ENCODE measurements around the gene GPR176.
"Not testable (repeated sequence)": the region's sequence is repeated elsewhere in the genome, so short reads cannot be mapped to it uniquely, and the experiment has no call there.

Gene GPR176

DNA sequence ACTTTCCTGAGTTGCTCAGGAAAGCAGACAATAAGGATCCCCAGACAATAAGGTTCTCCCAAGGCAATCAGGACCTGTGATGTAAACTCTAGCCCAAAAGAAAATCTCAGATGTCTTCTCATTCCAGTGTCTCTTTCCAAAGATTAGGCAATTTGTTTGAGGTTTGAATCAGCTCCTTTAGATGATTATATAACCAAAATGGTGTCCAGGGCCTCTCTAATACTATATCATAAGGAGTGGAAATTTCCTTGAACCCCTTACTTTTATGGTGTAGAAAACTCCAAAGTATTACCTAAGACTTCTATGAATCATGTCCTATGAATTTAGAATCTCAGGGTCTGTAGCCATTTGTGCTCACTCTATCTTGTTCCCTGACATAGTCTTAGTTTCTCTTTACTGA lies 65.9 kb downstream of the GPR176 start:
- DNase-seq: peak in 1 of 2 experiments; percentile 13

DNA sequence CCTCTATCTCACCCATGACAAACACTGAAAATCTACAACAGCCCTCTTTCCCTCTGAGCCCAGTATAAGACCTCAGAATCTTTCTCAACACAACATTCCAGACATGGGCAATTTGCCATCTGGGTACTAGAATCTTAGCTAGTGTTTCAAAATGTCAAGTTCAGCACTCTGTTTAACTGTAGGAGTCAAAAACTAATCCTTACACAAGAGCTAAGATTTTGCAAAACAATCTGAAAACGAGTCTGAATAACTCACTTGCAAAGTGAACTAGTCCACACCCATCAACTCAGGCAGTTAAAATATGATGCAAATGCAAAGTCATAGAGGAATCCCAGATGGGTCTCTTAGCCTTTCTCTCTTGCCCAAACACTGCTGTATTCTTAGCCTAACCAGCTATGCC lies 67.8 kb downstream of the GPR176 start:
- DNase-seq: no peak

DNA sequence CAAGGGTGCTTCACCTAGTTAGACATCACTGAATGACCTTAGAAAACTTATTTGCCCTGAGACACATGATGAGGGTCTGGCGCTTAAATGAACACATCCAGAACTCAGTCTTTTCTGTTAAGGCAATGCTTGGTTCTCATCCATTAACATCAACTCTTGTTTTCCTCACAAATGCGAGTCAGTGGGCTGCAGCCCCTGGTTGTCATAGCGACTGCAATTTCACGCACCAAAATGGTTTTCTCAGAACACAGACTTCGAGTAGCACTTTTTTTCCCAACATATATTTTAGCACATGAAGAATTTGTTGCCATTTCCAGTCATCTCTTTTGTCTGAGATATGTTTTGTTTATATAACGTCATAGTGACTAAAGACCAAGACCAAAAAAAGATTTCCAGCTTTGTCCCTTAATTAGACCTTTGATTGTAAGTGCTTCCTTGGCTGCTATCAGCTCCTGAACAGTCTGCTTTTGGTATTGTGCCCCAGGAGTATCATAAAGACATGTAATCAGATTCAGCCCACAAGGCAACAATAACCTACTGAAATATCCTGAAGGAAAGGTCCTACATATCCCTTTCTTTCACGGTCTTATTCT lies 68.5 kb downstream of the GPR176 start:
- no peak for DNase-seq

DNA sequence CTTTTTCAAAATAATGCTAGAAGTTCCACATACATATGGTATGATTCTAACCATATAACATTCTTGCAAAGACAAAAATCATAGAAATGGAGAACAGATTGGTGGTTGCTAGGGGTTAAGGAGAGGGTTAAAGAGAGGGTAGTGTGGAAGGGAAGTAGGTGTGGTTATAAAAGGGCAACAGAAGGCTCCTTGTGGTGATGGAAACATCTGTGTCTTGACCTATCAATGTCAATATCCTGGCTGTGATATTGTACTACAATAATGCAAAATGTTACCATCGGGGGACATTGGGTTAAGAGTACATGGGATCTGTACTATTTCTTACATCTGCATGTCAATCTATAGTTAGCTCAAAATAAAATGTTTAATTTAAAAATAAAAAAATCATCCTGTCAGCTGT lies 69.6 kb downstream of the GPR176 start:
- DNase-seq: no peak

DNA sequence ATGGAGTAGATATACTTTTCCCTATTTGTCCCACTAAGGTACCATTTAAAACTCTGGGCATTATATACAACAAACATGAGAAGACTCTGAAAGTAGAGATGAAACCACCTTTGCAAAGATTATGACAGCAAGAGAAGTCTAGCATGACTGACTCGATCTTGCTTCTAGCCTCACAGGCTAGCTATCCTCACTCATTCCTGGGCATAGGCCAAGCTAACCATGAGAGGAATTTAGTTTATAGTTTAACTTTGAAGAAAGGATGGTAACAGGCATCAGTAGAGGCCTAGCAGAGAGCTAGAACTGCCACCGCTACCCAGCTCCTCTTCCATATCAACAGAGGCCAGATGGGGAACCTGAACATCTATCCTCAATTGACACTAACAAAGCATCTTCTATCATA lies 74.0 kb downstream of the GPR176 start:
- no peak for DNase-seq

DNA sequence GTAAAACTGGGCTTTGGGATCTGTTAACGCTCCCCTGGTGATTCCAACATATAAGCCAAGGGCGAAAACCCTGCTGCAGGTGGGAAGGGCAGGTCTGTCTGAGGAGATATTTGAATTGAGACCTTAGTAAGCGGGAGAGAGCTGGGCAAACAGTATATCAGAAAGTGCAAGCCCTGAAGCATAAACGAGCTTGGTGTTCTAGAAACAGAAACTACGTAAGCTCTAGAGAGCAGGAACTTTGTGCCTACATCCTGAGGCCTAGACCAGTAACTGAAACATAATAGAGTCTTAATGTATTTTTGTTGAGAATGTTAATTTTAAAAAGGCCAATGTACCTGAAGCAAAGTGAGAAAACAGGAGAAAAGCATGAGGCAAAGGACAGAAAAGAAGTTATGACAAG lies 74.5 kb downstream of the GPR176 start:
- no peak for DNase-seq

DNA sequence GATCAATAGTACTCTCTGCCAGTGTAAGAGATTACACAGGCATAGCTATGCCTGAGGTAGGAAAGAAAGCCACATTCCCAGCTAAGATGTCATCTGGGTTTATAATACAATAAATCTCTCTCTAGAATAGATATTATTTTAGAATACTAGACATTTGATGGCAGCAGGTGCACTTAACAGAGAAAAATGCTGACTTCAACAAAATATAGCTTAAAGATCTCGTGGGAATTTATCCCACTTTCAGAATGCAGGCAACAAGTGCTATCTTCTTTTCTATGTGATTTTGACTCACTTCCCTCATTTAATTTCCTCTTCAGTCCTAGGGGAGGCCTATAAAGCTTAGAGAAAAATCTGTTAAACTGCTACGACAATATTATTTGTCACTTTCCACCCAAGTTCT lies 76.5 kb downstream of the GPR176 start:
- DNase-seq: no peak

DNA sequence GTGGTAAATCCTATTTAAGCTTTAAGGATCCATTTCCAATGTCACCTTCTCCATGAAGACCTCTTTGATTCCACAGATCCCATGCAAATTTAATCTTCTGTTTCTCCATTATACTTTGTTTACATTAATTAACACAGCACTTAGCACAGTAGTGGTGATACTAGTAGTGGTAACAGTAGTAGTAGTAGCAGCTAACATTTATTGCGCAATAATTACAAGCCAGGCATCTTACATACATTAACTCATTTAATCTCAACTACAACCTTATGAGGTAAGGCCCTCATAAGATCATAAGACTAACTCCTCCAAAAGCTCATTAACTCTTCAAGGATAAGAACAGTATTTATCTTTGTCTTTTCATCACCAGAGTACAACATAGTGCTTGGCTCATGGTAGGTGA lies 82.6 kb downstream of the GPR176 start:
- DNase-seq: no peak

DNA sequence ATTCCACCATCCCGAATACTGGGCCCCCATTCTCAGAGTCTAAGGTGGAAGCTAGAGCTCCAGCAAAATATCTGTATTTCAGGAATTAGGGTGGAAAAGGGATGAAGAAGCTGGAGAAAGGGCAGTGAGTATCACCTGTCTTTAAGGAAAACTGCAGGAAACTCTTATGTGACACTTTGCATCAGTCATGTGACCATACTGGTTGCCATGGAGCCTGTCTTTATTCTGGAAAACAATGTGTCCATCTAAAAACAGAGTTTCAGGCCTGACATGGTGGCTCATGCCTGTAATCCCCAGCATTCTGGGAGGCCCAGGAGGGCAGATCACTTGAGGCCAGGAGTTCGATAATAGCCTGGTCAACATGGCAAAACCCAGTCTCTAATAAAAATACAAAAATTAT lies 84.5 kb downstream of the GPR176 start:
- no peak for DNase-seq

DNA sequence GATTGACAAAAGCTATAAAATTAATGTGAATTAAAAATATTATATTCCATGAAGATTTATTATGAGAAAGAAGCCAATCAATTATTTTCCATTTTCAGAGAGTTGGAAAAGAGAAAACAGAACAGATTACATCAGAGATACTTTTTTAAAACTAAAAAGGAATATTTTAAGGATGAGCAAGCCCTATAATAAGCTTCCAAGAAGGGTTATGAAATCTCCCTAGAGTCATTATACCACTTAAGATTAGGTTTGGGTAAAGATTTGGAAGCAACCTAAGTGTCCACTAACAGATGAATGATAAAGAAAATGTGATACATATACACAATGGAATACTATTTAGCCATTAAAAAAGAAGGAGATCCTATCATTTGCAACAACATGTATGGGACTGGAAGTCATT lies 85.8 kb downstream of the GPR176 start:
- no peak for DNase-seq

DNA sequence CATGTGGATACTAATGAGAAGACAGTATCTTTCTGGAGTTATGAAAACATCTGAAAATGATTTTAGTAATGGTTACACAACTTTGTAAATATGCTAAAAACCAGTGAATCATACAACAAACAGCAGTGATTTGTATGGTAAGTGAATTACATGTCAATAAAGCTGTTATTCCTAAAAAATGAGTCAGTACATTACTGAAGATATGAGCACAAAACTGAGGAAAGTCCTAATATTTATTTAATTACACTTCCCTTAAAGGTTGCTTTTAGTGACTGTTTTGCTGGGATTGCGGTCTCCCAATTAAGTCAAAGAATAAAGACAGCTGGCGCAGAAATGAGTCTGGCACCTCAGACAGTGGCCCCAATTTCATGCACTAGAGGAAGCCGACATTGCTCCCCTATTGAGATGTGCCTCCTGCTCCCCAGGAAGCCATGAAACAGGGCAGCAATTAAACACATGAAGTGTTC lies 86.5 kb downstream of the GPR176 start:
- DNase-seq: no peak

DNA sequence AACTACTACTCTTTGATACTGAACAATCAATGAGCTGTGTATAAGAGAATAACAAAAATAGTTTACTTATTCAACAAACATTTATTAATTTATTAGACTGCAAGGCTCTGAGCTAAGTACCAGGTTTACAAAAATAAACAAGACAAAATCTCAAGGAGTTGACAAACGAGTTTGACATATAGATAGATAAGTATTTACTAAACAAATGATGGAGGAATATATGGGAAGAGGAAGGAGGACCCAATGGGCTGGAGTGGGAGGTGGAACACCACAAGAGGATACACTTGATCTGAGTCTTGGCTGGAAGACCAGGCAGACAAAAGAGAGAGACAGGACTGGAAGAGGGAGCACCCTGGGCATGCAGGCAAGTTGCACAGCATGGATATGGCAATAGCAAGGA lies 89.9 kb downstream of the GPR176 start:
- no peak for DNase-seq

DNA sequence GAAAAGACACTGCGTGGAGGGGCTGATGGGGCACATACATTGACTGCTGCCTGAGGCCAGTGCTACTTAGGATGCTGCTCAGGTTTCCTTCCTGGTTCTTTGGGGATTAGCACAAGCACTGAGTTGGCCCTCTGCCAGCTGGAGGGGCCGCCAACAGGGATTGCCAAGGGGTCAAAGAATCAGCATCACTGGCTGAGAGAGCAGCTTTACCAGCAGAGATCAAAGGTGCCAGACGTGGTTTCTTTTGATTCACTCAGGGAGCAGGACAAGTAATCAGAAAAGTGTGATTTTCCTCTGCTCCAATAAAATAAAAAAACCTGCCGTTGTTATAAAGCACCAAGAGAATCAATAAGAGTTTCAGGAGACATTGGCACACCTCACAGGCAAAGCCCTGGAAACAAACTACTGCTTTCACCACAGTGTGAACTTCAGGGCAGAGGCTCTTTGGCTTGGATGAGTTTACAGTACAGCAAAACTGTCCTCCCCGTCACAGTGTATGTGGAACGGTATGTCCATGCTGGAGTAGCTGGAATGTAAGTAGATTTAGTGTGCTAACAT lies 91.6 kb downstream of the GPR176 start:
- no peak for DNase-seq

DNA sequence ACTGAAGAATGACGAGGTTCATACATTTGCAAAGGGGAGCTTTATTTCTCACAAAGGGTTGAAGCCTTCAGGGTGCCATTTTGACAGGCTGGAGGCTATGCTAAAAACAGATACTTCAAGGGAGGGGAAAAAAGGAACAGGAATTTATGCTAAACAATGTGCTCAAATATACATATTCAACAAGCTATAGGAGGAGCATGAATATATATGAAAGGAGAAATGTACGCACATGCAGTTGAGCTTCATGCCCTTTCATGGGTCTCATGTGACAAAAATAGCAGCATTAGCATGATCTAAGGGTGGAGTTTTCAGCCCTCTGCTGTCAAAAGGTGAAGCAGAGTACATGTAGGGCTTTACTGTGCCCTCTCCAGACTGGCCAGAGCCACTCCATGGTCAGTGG lies 93.1 kb downstream of the GPR176 start:
- no peak for DNase-seq

DNA sequence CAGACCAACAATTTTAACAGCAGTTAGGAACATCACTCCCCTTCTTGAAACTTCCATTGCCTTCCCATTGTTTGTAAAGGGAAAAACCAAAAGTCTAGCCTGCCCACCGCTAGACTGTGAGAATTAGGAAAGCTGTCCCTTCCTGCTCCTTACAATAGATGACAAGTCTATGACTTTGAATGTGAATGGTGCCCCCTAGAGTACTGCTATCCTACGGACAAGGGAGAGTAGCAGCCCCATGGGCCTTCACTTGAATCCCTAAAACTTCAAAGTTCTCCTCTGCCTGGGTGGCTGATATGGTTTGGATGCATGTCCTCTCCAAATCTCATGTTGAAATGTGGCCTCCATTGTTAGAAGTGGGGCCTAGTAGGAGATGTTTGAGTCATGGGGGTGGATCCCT lies 96.4 kb downstream of the GPR176 start:
- no peak for DNase-seq

DNA sequence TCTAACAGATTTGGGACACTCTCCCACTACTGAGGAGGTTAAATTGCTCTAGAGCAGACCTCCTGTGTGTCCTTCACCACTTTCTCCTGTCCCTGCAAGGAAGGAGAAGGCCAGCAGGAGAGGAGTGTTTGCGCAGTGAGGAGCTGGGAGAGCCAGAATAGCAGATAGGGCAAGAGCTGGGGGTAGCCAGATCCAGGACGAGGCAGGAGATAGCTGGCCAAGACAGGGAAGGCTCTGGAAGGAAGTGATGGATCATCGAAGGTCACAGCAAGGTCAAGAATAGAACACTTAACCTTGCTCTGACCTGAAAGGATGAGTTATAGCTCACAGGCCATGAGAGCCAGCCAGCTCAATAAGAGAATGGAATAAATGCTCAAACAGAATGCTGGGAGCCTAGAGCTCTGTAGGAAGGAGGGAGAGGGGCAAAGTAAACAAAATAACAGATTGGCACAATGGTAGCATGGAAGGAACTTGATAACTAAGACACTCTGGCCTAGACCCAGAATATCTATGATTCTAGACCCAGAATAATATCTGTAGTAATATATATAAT lies 99.9 kb downstream of the GPR176 start:
- DNase-seq: no peak

DNA sequence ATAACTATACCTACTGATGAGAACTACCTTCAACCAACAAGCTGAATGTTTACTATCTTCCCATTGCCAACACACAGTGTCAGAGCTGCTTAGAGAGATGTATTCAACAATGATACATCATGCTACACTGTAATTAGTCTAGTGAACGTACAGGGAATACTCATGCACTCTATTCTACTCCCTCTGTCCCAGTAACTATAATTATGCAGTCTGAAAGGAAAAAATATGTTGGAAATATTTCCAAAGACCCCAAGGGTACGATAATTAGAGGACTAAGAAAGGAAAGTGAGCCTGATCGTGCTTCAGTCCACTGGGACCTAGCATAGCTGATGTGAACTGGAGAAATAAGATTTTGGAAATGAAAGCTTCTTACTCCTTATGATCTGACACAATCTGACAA lies 100.5 kb downstream of the GPR176 start:
- no peak for DNase-seq

DNA sequence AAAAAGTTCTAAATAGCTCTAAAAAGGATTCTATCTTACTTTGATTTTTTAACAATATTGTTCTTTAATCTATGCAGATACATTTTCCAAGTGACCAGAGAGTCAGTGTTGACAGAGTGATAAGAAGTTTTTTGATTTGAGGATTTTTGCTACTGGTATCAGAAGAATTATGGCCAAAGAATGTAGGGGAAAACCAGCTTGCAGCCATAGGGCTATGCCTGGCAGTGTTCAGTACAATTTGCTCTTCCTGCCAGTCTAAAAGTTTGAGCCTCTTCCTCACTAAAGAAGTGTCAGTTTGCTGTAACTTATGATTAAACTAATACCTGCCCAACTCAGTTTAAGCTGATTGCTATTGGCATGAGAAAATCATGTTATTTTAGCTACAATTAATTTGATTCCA lies 102.2 kb downstream of the GPR176 start:
- no peak for DNase-seq

DNA sequence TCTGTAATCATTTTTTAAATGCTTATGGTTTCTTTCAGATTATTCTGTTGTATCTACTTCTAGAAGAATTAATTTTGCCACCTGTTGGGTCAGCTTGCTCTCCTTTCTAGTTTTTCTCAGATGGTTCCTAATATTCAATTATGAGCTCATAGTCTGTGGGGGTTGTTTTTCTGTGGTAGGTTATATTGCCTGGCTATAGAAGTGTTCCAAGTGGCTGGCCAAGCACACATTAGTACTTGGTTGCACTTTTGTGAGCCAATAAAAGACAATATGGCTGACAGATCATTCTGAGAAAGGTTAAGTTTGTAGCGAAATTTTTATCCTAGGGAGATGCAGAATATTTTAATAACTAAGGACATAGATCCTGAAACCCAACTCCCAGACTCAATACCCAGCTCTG lies 105.6 kb downstream of the GPR176 start:
- no peak for DNase-seq

DNA sequence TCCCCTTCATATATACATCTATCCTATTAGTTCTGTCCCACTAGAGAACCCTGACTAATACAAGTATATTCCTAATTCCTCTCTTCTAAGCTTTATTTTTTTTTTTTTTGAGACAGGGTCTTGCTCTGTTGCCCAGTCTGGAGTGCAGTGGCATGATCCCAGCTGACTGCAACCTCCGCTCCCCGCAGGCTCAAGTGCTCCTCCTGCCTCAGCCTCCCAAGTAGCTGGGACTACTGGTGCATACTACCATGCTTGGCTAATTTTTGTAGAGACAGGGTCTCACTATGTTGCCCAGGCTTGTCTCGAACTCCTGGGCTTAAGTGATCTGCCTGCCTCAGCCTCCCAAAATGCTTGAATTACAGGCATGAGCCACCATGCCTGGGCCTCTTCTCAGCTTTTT lies 107.4 kb downstream of the GPR176 start:
- DNase-seq: not testable (repeated sequence)

DNA sequence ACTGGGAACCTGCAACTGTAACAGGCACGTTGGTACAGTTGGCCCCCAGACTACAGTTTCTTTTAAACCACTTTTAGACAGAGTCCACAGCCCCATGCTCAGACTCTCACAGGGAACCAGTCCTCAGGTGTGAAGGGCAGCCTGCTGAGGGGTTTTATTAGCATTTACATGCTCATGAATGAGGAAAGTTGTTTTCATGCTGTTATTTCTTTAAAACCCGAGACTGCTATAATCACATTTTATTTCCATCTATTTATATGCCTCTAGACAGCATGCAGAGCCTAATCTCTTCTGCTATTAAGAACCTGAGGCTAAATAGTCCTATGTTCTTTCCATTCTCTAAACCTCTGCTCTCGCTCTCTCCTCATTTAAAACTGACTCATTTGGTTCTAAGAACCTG lies 111.2 kb downstream of the GPR176 start:
- no peak for DNase-seq

DNA sequence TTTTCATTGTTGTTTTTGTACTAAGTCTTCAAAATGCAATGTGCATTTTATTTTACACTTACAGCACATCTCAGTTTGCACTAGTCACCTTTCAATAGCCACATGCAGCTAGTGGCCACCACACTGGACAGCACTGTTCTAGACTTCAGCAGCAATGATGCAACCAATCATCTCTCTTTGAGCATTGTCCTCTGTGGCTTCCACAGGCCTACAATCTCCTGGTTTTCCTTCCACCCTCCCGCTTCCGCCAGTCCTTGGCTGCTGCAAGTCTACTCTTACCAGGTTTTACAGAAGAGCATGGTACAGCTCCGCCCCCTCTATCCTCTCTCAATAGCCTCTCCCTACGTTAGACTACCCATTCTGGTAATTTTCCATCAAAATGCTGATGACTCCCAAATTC lies 112.3 kb downstream of the GPR176 start:
- no peak for DNase-seq

DNA sequence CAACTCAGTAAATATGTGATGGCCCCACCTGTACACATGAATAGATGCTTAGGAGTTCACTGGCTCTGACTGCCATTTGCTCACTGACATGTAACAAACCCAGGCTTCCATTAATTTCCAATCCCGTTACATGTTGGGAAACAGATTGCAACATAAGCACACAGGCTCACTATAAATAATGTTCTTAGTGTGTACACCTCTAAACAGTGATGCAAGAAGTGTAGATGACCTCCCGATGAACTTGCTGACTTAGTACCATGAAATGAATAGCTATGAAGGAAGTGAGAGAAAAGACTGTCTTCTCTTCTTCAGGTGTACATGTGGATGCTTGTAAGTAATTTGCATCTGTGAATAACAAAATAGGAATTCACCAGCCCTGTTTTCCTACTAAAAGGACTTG lies 116.0 kb downstream of the GPR176 start:
- DNase-seq: no peak

DNA sequence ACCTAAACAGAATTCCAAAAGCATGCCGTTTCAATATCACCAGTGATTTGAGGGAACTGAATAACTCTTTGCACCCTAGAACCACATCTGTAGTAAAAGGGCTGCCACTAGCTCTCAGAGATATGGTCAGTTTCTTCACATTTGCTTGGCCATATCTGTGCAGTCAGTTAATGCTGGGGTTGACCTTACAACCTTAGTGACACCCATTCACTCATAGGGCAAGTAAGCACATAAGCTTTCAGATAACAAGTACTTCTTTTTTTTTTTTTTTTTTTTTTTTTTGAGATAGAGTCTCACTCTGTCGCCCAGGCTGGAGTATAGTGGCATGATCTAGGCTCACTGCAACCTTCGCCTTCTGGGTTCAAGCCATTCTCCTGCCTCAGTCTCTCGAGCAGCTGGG lies 117.0 kb downstream of the GPR176 start:
- DNase-seq: no peak

DNA sequence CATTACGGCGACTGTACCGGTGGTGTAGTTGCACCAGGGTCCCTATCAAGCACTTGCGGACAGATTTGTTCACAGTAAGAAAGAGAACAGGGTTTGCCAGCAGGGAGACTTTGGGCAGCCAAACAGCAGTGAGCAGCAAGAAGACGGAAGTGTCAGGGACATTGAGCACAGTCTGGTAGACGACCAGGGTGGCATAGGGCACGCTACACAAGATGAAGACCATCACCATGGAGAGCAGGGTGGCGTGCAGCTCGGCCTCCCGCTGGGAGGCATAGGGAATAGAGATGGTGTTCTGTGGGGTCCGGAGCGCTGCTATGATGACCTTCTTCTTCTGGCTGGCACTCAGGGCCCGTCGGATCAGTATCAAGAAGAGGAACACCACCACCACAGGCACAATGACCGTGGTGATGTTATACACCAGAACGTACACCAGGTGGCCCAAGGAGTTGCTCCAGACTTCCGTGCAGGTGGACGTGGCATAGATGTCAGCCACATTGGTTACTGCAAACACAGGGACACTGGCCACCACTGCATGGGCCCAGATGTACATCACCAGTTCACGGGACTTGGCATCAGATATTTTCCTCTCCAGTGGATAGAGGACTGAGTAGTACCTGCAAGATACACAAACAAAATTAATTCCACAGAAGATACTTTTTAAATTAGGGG lies 118.3 kb downstream of the GPR176 start:
- DNase-seq: peak in 1 of 2 experiments; percentile 16
